ENCODE data around the gene CEMP1.

DNA sequence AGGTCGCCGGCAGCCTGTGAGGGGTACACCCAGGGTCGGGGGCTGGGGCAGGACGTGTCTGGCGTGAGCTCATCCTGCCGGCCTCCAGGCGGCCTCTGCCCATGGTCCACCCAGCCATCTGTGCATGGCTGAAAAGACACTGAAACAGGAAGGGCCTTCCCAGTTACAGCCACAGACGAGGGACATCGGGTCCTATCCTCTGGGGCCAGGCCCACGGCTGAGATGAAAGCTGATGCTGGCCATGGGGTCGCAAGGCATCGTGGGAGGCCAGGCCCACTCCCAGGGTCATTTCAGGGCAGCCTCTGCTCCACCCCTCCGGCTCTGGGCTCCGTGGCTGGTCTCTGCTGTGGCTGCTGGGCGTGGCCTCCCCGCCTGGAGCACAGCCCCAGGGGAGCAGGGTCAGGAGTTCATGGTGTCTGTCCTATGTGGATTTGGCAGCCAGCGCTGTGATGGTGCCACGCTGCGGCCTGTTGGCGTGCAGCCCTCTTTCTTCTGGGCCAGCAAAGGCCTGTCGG, 34.0 kb downstream of the CEMP1 start:
- no peak for TF ChIP-seq EP300 (IDR thresholded peaks at IDR 0.05)
- no peak for TF ChIP-seq CTCF (IDR thresholded peaks at IDR 0.05)

Measured in gastroesophageal sphincter (tissue), 3 donors.